IPS DF 19.7 (cell line): ENCODE measurements around the gene ABT1.
A peak's percentile ranks its signal among the peaks of the same experiment; 100 is the strongest.

Source experiments
- DNase-seq: peaks from one replicate; pipeline ENCODE4 v3.0.0-alpha.2; 2013; ENCODE audit warnings: low read depth, low spot score

ABT1 gene

GRCh38 chr6:26571592-26572296, 25.0 kb upstream of the ABT1 start:
- no peak for DNase-seq

DNA sequence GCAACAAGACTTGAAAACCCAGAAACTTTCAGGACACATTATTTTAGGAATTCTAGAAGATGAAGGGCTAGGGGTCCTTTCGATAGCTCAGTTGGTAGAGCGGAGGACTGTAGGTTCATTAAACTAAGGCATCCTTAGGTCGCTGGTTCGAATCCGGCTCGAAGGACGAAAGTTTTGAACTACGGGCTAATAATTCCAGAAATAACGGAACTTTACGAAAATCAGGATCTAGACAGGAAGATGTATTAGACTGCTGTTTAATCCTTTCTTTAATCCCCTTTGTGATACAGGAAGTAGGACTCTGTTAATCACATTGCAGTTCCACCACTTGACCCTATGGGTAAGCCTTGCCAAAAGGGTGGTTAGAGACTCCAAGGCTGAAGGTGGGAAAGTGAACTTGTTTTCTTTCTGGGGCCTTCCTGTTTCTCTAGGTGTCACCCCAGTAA, 21.2 kb upstream of the ABT1 start:
- no peak for DNase-seq

- DNase-seq, result no peak
These were observed 20.3 kb upstream of the ABT1 start for GRCh38 chr6:26576407-26576843.

DNA sequence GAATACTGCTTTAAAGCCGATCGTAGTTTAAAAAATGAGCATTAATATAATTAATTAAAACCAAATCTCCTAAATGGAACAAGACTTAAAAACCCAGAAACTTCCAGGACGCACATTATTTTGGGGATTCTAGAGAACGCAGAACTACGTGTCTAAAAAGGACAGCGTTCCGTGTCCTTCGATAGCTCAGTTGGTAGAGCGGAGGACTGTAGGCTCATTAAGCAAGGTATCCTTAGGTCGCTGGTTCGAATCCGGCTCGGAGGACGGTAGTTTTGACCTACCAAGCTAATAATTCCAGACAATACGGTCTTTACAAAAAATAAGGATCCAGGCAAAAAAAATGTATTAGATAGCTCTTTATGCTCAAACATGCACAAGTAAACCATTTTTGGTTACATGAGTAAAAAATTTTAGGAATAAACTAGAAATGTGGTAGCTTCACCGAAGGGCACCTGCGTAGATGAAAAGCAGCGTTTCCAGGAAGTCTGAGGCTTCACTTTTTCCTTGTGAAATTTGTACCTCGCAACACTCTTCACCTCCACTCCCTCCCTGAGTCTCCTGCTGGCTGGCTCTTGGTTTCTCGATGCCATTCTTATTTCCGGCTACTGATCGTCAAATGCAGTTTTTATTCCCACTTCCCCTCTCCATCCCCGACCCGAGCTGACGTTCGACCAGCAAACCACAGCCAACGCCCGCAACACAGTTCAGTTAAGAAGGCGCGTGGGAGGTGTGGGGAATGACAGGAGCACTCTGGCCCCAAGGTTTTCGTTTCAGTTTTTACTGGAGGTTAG, 19.6 kb upstream of the ABT1 start:
- DNase-seq, result no peak

- no peak for DNase-seq
These were observed 19.1 kb upstream of the ABT1 start for GRCh38 chr6:26577720-26578072.

DNA sequence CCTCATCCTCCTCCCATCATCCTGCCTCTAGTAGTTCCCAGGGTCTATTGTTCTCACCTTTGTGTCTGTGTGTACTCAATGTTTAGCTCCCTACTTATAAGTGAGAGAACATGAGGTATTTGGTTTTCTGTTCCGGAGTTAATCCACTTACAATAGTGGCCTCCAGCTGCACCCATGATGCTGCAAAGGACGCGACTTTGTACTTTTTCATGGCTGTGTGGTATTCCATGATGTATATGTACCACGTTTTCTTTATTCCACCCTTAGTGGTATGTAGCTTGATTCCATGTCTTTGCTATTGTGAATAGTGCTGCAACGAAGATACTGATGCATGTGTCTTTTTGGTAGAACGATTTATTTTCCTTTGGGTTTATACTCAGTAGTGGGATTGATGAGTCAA, 18.5 kb upstream of the ABT1 start:
- no peak for DNase-seq

GRCh38 chr6:26578741-26579140, 18.0 kb upstream of the ABT1 start:
- no peak for DNase-seq

DNA sequence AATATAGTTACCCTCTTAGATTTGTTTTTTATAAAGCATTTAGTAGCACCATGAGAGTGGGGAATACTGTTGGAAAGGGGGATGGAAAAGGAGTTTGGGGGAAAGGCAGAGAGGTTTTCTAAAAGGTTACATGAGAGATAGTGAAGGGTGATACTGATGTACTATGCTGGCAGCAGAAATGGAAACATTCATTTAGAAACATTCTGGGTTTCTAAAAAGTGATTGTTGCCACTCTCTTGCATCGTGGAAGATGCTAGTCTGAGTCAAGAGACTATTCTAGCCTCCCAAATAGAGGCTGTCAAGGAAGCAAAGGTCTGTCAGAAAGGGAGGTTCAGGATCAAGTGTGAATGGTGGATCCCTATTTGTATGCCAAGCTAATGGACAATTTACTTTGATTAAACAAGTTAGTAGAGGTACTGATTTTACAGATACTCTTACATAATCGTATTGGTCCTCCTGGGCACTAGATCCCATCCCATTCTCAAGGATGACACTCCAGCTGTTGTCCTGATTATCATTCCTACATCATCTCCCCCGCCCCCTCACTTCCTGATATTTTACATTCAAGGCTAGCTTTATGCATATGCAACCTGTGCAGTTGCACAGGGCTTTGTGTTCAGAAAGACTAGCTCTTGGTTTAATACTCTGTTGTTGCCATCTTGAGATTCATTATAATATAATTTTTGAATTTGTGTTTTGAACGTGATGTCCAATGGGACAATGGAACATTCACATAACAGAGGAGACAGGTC, 15.4 kb upstream of the ABT1 start:
- DNase-seq, result no peak

DNA sequence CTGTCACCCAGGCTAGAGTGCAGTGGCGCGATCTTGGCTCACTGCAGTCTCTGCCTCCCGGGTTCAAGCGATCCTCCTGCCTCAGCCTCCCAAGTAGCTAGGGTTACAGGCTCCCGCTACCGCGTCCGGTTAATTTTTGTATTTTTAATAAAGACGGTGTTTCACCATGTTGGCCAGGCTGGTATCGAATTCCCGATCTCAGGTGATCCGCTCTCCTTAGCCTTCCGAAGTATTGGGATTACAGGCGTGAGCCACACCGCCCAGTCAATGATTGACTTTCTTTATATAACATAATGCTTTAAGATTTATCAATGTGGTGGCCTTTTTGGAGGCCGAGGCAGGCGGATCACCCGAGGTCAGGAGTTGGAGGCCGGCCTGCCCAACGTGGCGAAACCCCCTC, 7.8 kb upstream of the ABT1 start:
- DNase-seq, result no peak

- no peak for DNase-seq
These were observed 4.1 kb upstream of the ABT1 start for GRCh38 chr6:26592649-26593048.

DNA sequence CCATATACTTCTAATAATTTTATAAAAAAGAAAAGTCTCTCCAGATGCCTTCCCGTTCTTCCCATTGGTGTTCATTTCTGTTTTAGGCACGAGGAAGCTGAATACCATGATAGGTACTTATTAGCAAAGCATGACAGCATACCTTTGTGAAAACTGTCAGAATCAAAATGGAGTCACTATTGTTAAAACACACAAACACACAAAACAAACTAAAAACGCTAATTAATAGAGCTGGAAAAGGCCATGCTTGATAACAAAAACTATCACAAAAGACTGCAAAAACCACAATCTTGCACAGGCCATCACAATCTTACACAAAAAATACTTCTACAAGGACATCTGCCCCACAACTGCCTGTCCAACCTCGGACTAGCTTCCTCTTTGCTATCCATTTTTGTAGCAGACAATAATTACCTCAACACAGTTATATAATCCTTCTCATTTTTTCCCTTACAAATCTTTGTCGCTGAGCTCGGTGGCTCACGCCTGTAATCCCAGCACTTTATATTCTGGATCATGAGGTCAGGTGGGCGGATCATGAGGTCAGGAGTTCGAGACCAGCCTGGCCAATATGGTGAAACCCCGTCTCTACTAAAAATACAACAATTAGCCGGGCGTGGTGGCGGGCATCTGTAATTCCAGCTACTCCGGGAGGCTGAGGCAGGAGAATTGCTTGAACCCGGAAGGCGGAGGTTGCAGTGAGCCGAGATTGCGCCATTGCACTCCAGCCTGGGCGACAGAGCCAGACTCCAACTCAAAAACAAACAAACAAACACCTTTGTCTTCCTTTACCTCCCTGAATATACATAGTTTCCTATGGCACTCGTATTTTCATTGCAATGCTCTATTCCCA, 3.2 kb upstream of the ABT1 start:
- no peak for DNase-seq

- no peak for DNase-seq
These were observed 2.6 kb upstream of the ABT1 start for GRCh38 chr6:26594131-26594498.

DNA sequence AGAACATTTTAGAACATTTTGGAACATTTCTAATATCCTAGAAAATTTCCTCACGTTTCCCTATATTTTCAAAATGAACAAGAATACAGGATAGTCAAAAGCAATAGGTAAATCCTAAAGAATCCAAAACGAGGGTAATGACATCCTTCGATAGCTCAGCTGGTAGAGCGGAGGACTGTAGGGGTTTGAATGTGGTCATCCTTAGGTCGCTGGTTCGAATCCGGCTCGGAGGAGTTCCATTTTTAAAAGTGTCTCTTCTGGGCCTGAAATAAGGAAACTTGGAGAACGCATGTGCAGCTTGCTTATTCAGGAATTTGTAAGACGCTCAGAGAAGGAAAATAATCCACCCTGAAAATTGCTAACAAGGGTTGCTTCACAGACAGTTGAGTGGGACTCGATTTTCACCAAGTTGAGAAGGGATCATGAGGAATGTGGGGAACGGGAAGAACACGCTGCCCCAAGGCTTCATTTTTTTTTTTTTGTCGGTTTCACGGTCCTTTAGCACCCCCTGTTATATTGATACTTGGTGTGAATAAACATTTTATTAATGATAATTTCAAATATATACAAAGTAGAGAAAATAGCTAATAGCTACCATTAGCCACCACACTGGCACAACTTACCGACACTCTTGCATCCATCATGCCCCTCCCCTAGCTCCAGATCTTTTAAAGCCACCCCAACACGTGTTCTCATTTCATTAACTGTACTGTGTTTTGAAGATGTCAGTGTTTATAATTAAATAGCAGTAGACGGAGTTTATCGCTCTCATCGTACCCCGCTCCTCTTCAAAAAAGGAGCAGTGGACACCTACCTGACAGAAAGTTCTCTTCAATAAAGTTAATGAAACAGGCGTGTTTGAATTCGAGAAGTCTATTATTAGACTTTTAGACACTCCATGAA, 1.8 kb upstream of the ABT1 start:
- no peak for DNase-seq

GRCh38 chr6:26595669-26596269, 984 bp upstream of the ABT1 start:
- DNase-seq, result peak; percentile 86

DNA sequence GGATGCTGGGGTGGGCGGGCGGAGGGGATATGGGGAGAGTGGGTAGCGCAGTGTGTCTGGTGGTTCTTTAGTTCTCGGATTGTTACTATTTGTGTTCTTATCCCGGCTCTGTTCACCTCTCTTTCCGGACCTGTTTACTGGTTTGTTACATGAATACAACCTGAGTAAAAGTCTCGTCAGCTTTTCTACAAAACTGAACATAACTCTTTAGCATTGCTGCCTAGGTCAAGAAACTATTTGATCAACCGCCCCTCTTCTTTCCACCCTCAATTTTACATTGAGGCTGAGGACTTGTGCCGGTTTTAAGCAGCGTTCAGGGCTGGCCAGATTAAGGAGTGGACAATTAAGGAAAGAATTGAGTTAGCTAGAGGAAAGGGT, 625 bp downstream of the ABT1 start:
- DNase-seq, result no peak

DNA sequence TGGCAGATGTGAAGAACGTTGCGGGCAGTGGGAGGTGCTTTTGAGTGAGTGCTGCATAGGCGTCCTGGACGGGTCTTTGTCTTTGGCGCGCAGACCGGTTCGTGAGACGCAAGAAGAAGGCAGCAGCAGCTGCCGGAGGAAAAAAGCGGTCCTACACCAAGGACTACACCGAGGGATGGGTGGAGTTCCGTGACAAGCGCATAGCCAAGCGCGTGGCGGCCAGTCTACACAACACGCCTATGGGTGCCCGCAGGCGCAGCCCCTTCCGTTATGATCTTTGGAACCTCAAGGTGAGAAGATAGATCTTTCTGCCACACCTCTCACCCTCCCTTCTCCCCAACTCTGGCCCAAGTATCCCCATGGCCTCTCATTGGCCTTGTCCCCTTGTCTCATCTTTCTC, 1.1 kb downstream of the ABT1 start:
- no peak for DNase-seq

DNA sequence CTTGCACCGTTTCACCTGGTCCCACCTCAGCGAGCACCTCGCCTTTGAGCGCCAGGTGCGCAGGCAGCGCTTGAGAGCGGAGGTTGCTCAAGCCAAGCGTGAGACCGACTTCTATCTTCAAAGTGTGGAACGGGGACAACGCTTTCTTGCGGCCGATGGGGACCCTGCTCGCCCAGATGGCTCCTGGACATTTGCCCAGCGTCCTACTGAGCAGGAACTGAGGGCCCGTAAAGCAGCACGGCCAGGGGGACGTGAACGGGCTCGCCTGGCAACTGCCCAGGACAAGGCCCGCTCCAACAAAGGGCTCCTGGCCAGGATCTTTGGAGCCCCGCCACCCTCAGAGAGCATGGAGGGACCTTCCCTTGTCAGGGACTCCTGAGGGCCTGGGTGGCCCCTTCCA, 1.5 kb downstream of the ABT1 start:
- no peak for DNase-seq

GRCh38 chr6:26599134-26599533, 2.4 kb downstream of the ABT1 start:
- DNase-seq, result no peak

DNA sequence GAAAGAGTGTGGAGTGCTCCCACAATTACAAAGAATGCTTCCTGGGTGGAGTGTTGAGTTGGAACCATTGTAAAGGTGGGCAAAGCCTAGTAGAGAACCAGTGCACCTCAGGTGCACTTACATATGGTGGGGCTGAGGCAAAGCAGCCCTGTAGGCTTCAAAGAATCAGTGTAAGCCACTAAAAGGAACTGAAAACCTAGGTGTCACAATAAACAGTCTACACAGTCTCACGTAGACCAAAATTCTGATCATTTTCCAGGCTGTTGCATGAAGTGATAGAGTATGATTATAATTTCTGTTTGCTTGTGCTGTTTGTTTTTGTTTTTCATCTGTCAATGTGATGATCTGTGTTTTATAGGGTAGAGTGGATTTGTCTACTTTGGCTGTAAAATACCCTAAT, 2.8 kb downstream of the ABT1 start:
- no peak for DNase-seq

GRCh38 chr6:26600759-26601158, 4.0 kb downstream of the ABT1 start:
- DNase-seq, result no peak
